SH-SY5Y (cell line): ENCODE measurements around the gene LIPF.

Source experiments
- GATA2 ChIP-seq: IDR thresholded peaks from 2 replicates; pipeline ENCODE4 v1.6.1; 2011; ENCODE audit warnings: mild to moderate bottlenecking, low read depth, low read length
- GATA3 ChIP-seq: IDR thresholded peaks from 2 replicates; pipeline ENCODE4 v1.6.1; 2011; ENCODE audit warnings: low read depth, mild to moderate bottlenecking, low read length, moderate library complexity

- TF ChIP-seq GATA3 (no peak), GATA2 (no peak)
Observed at GRCh38 chr10:88642209-88642608, 22.0 kb upstream of the LIPF start.
